Prostate gland (tissue), 2 donors: ENCODE measurements around the gene CUX1.

ENCODE experiments used
- CTCF ChIP-seq, 4 experiments: fragments of 200-600 bp in 2 of 4; fragments of 450-650 bp in 2 of 4; sonication (generic) in 2 of 4; IDR thresholded peaks; 1 replicate in 3 of 4; 2 replicates in 1 of 4; pipeline ENCODE4 v1.5.1; 2016 to 2019; ENCODE audit warnings: antibody characterized with exemption in 4 of 4, mild to moderate bottlenecking in 2 of 4, moderate library complexity in 2 of 4
- POLR2A ChIP-seq: fragments of 450-650 bp; IDR thresholded peaks from one replicate; pipeline ENCODE4 v1.6.1; 2016; ENCODE audit warnings: antibody characterized with exemption, mild to moderate bottlenecking

DNA sequence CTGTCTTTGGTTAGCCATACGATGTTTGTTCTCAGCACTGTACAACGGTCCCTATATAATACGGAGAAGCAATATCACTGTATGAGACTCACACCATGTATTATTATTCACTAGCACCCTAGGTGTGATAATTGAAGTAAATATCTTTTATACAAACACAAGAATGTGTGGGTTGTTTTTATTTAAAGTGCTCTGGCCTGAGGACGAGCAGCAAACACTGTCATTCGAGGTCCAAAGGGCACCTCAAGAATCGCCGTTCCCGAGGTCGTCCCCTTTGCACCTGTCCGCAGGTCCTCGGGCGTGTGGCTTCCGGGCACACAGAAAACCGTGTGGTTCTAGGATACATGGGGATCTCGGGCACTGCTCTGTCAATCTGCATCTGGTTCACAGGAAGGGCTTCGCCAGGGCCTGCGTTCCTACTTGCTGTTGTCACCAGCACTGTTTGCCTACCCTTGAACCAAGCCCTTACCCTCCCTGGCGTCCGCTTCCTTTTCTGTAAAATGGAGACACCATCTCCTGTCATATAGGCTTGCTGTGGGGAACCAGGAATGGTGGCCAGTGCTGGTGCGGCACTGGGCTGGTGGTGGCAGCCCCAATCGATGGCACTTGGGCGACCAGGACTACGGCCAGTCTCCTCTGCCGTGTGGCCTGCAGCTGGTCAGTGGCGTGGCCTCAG lies 440.8 kb downstream of the CUX1 start:
- TF ChIP-seq CTCF (IDR thresholded peaks at IDR 0.05): no peak
- TF ChIP-seq POLR2A: no peak
